NB4 (cell line): Measurements from ENCODE around the gene NOS1.
"Not testable (repeated sequence)": the region's sequence is repeated elsewhere in the genome, so short reads cannot be mapped to it uniquely, and the experiment has no call there.

Experiments
- DNase-seq: peaks from one replicate; pipeline ENCODE4 v3.0.0; 2010; ENCODE audit warnings: low read depth
- H3K4me3 ChIP-seq: one replicate; pipeline ENCODE4 v1.5.1; 2011; ENCODE audit warnings: mild to moderate bottlenecking, low read depth, low read length, moderate library complexity
- CTCF ChIP-seq: IDR thresholded peaks from one replicate; pipeline ENCODE4 v1.5.1; 2012; ENCODE audit warnings: low read depth, low read length
- MAX ChIP-seq: IDR thresholded peaks from 2 replicates; pipeline ENCODE4 v1.6.1; 2011; ENCODE audit warnings: low read depth, low read length
- MYC ChIP-seq: IDR thresholded peaks from 2 replicates; pipeline ENCODE4 v1.6.1; 2011; ENCODE audit warnings: low read depth, low read length
- POLR2A ChIP-seq: IDR thresholded peaks from 2 replicates; pipeline ENCODE4 v1.6.1; 2011; ENCODE audit warnings: mild to moderate bottlenecking; ENCODE audit not compliant: insufficient read length; ENCODE audit errors: extremely low read depth

Gene NOS1

GRCh38 chr12:117188121-117188665, 173.2 kb downstream of the NOS1 start:
- no peak overlapping the region for H3K4me3 ChIP-seq
- TF ChIP-seq CTCF = no peak
- no peak for TF ChIP-seq POLR2A
- TF ChIP-seq MYC = no peak
- no peak for TF ChIP-seq MAX
- DNase-seq = no peak

GRCh38 chr12:117187421-117187820, 174.0 kb downstream of the NOS1 start:
- no peak for DNase-seq

GRCh38 chr12:117182866-117183265, 178.6 kb downstream of the NOS1 start:
- DNase-seq = no peak
- TF ChIP-seq CTCF (no peak), POLR2A (no peak), MYC (no peak), MAX (no peak)
- H3K4me3 ChIP-seq = no peak overlapping the region

More at GRCh38 chr12:117187421-117187820, 174.0 kb downstream of the NOS1 start:
- TF ChIP-seq MYC (no peak), MAX (no peak), POLR2A (no peak), CTCF (no peak)
- no peak overlapping the region for H3K4me3 ChIP-seq

- not testable (repeated sequence) for H3K4me3 ChIP-seq, DNase-seq
Measured at GRCh38 chr12:117181468-117181843, 180.0 kb downstream of the NOS1 start.

- DNase-seq = no peak
- no peak for TF ChIP-seq CTCF
- TF ChIP-seq POLR2A = no peak
- TF ChIP-seq MAX = no peak
- TF ChIP-seq MYC = no peak
- H3K4me3 ChIP-seq = no peak overlapping the region
Measured at GRCh38 chr12:117180758-117181467, 180.5 kb downstream of the NOS1 start.

GRCh38 chr12:117178745-117179144, 182.7 kb downstream of the NOS1 start:
- no peak for TF ChIP-seq MAX
- no peak for DNase-seq
- H3K4me3 ChIP-seq = no peak overlapping the region
